GM19240 (cell line): Measurements from ENCODE around the gene INTS1.
A peak's percentile ranks its signal among the peaks of the same experiment; 100 is the strongest.

Experiments used
- DNase-seq: peaks from one replicate; pipeline ENCODE4 v3.0.0; 2011; ENCODE audit warnings: low spot score; ENCODE audit not compliant: insufficient read length

Gene INTS1, protein sequence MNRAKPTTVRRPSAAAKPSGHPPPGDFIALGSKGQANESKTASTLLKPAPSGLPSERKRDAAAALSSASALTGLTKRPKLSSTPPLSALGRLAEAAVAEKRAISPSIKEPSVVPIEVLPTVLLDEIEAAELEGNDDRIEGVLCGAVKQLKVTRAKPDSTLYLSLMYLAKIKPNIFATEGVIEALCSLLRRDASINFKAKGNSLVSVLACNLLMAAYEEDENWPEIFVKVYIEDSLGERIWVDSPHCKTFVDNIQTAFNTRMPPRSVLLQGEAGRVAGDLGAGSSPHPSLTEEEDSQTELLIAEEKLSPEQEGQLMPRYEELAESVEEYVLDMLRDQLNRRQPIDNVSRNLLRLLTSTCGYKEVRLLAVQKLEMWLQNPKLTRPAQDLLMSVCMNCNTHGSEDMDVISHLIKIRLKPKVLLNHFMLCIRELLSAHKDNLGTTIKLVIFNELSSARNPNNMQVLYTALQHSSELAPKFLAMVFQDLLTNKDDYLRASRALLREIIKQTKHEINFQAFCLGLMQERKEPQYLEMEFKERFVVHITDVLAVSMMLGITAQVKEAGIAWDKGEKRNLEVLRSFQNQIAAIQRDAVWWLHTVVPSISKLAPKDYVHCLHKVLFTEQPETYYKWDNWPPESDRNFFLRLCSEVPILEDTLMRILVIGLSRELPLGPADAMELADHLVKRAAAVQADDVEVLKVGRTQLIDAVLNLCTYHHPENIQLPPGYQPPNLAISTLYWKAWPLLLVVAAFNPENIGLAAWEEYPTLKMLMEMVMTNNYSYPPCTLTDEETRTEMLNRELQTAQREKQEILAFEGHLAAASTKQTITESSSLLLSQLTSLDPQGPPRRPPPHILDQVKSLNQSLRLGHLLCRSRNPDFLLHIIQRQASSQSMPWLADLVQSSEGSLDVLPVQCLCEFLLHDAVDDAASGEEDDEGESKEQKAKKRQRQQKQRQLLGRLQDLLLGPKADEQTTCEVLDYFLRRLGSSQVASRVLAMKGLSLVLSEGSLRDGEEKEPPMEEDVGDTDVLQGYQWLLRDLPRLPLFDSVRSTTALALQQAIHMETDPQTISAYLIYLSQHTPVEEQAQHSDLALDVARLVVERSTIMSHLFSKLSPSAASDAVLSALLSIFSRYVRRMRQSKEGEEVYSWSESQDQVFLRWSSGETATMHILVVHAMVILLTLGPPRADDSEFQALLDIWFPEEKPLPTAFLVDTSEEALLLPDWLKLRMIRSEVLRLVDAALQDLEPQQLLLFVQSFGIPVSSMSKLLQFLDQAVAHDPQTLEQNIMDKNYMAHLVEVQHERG (N-terminal part only)

DNA sequence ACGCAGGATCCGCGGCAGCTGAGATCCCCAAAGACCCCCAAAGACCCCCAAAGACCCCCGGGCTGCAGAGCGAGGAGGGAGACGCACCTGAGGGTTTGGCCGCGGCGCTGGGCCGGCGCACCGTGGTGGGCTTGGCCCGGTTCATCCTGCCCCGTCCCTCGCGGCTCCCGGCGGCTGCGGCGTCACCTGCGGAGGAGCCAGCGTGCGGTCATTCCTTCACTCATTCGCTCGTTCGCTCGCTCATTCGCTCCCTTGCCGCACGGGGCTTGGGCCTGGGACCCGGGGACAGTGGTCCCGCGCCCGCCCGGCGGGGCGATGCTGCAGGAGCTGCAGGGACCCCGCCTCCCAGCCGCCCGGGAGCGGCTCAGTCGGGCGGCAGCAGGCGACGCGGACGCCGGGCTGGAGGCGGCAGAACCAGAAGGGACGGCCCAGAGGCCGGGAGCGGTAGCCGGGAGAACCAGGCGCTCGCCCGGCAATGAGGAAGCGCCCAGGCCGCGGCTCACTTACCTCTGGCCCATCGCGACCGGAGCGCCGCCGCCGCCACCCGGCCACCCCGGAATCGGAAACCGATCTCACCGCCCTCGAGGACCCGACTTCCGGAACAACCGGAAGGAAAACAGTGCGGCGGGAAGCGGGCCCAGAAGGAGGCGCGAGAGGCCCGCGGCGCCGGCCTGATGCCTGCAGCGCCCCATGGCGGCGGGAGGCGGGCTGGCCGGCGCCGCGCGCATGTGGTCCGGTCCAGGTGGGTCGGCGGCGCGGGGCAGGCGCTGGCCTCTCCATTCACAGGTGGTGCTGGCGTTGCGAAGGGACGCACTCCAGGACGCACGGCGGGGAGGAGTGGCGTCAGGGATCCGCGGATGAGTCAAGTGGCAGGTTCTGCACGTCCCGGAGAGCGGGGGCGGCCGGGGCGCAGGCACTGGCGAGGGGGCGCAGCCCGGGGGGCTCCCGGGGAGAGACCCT lies at the start of gene INTS1:
INTS1 (minus strand) TSS at position 574 of the 960 bp plus-strand sequence; CDS start at position 145, 429 bp downstream.
- peak; percentile 99 for DNase-seq

DNA sequence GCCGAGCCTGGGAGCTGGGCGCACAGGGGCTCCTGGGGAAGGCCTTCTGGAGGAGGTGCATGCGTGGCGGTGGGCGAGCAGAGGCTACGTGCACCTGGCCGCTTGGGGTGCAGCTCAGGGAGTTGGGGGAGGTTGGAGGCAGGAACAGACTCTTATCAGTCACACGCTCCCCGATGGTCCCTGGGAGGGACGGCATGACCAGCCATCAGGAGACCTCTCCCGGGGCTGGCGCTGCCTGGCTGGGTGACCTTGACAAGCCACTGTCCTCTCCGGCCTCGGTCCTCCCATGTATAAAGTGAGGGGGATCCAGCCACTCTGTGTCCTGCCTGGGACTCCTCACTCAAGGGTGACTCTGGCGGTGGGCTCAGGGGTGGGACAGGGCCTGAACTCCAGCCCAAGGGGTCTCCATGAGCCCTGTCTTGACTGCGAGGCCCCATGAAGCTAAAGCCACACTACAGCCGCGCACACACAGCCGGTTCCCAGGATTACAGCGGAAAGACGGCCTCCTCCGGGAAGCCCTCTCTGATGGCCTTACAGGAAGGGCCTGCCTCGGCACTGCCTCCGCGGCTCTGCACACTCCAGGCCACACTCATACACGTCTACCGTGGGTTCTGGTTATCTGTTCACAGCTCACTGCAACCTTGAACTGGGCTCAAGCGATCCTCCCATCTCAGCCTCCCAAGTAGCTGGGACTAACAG lies 49.5 kb upstream of the INTS1 start:
- no peak for DNase-seq

DNA sequence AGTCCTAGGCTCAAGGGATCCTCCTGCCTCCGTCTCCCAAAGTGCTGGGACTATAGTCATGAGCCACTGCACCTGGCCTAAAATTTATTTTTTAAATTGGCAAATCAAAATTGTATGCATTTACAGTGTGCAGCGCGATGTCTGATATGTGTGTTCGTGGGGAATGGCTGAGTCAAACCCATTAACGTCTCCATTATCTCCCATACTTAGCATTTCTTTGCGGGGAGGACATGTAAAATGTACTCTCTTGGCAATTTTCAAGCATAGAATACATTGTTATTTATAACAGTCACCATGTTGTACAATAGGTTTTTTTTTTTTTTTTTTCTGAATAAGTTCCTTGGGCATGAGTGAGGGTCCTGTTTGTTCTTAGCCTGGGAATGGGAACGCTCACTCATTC lies 48.0 kb upstream of the INTS1 start:
- no peak for DNase-seq

DNA sequence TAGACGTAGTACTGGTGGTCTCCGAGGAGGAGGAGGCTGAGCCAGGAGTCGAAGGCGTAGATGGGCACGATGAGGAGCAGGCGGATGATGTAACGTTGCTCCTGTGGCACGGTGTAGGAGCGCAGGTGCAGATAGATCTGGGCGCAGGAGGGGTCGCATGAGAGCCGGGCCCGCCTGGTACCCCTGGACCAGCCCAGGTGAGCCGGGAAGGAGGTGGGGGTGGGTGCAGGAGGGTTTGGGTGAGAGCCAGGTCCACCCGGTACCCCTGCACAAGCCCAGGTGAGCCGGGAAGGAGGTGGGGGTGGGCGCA lies 46.6 kb upstream of the INTS1 start:
- DNase-seq: no peak

DNA sequence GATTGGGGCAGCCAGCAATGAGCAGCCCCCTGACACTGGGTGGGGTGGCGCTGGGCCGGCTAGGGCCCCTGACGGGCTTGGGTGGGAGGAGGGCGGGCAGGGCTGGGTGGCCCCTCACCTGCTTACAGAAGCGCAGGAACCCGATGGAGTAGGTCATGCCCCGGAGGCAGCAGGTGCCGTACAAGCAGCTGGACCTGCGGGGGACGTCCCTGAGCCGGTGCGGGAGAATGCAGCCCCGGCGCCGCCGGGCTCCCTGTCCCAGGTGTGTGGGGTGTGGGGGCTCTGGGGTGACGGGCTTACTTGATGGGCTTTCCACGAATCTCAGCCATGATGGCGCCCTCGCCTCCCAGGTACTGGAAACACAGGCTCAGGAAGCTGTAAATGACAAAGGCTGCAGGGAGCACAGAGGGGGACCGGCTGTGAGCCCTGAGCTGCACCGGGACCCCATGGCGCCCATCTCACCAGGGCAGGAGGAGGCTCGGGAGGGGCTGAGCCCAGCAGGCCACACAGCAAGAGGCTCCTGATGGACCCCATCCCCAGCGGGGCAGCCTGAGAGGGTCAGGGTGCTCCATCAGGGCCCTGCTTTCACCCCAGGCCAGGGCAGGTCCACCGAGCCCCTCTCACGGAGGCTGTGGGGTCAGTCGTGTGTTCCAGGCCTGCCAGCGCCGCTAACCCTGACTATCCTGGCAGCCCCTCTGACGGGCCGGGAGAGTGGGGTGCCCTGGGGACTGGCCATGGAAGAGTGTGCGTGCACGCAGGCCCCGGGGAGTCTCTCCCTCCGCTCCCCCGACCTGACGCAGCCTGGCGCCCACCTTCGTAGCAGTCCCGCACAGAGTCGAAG lies 46.0 kb upstream of the INTS1 start:
- no peak for DNase-seq

DNA sequence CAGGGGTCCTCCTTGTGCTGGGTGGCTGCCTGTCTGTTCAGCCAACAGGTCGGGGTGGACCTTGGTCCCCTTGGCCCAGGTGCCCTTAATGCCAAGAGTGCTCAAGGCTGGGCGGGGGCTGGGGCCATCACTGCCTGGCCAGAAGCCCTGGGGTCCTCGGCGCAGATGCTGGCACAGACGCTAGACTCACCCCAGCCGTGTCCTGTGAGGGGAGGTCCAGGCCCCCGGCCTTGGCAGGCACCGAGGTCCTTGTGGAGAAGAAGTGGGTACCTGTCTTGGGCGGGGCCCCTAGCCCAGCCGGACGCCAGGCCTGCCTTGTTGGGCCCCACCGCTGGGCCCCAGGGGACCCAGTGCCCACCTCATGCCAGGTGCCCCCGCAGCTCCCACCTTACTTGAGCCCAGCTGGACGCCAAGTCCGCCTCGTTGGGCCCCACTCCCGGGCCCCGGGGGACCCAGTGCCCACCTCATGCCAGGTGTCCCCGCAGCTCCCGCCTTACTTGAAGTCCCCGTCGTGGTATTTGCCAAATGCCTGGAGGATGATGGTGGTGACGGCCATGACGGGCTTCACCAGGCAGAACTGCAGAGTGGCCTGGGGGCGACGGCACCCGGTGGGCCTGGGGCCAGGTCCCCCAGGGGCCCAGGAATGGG lies 45.3 kb upstream of the INTS1 start:
- DNase-seq: no peak

DNA sequence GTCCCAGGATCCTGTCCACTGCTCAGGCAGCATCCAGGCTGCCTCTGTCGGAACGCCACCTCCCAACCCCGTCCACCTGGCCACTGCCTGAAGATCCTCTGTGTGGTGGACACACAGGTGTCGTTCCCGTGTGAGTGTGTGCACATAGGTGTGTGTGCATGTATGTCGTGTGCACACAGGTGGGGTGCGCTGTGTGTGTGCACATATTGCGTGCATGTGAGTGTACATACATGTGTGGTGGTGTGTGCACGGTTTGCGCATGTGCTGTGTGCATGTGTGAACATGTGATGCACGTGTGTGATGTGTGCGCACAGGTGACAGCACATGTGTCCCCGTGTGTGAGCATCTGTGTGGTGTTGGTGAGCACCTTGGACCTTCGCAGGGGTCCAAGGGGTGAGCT lies 44.8 kb upstream of the INTS1 start:
- DNase-seq: no peak

DNA sequence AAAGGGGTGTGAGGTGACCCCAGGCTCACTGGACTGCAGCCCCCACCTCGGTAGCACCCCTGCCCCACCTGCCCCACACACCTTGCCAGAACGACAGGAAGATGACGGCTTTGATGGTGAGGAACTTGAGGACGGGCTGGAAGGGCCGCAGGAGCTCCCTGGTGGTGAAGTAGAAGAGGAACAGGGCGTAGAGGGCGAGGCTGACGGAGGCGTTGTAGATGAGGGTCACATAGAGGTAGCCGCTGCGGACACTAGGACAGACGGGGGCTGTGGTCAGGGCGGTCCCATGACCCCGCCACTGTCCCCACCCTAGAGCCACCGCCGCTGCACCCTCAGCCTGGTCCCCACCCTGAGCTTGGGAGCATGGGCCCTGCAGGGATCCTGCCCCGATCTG lies 44.2 kb upstream of the INTS1 start:
- no peak for DNase-seq

DNA sequence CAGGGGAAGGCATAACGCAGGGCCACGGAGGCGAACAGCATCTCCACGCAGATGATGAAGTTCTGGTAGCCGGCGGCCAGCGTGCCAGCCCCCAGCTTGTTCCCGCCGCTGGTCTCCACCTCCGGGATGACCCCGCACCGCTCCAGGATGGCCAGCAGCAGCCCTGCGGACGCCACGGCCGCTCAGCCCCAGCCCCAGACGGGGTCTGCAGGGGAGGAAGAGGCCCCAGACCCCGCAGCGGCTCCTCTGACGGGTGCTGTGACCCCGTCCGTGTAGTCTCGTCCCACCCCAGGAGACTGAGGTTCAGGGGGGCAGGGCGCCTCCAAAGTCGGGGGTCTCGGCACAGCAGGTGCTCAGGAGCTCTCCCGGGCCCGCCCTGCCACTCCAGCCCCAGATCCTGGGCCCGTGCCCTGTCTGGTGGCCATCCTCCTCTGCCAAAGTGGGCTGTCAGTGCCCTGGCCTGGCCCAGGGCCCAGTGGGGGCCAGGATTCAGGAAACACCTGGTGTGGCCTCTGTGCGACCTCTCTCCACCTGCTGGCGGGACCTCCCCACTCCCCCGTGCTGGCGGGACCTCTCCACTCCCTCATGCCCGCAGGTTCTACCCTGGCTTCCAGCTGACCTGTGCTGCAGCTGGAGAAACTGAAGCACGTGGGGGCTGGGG lies 43.7 kb upstream of the INTS1 start:
- no peak for DNase-seq

DNA sequence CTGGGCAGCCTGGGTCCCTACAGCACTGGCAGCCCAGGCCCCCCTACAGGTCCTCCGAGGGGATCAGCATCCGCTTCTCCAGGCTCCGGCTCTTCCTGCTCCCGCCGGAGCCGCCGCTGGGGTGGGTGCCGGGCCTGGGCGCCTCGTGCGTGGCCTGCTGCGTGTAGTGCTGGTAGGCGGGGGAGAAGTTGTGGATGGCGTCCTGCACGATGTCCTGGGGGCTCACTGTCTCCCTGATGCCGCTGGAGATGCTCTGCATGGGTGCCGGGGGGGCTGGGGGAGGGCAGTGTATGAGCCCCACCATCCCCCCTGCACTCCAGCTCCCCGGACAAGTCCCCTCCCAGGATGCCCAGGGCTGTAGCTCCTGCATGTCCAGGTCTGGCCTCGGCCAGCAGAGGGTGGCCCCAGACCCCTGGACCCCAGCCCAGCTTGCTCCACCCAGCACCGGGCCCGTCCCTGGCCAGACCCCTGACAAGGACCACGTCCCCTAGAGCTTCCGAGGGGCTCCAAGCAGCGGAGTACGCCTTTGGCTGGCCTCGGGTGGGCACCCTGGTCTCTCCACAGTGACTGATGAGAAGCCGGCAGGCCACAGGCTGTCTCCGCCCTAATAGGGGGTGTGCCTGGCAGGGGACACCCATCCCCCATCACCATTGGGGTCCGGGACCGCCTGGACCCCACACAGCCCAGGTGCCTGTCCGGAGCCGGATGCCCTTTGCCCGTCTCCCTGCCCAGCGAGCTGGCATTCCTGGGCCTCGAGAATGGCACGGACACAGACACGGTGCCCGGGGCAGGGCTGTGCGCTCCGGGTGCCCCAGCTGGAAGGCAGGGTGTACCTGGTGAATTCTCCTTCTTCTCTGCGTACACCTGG lies 43.0 kb upstream of the INTS1 start:
- no peak for DNase-seq

DNA sequence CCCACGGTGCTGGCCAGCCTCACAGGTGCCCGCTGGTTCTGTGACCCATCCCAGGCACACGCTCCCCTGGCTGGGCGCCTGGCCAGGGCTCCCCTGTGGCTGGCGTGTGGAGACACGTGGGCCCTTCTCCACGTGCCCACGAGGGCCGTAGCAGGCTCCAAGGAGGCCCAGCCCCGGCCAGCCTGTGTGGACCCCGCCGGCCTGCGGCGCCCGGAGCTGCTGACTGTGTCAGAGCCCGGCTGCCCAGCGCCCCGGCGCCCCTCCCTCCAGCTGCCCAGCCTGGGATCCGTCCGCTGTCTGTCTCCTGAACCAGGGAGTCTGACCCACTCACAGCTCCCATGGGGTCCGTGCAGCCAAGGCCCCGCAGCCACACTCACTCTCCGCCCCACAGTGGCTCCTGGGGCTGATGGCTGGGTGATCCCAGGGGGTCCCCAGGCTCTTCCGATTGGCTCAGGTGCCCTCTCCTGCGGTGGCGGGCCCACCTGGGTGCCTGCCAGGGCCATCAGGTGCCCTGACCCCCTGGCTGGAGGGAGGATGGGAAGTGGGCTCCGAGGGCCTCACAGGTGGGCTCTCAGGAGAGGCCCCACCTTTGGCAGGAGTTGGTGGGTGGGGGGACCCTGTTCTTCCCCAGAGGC lies 42.2 kb upstream of the INTS1 start:
- DNase-seq: no peak

DNA sequence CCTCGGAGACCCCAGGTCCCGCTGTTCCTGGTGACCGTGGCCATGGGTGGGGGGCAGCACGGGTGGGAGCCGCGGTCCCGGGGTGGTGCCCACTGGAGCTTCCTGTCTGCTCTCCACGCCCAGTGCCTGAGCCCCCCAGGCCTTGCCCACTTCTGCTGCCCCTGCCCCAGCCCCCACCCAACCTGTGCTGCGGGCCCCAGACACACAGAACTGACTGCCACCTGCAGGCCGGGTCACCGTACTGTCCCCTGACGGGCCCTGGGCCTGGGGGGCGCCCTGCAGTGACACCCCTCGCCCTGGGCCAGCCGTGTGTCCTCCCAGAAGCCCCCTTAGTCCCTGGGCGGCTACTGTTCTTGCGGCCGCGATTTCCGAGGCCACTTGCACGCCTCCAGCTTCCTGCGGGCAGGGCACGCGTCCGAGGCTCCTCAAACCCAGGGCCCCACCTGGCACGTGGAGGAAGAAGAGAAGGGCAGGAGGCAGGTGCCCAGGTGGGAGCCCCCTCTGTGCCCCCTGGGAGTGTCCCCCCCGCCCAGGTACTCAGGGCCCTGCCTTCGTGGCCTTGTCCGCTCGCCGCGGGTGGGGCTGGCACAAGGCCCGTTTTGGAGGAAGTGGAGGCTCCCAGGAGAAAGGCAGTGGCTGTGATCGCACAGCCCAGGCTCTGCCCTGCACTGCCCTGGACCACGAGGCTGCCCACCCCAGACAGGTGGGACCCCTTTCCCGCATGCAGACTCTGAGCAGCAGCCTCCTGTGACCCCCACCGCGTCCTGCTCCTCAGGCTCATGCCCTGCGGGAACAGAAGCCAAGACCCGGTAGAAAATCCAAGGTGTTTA lies 41.4 kb upstream of the INTS1 start:
- no peak for DNase-seq

DNA sequence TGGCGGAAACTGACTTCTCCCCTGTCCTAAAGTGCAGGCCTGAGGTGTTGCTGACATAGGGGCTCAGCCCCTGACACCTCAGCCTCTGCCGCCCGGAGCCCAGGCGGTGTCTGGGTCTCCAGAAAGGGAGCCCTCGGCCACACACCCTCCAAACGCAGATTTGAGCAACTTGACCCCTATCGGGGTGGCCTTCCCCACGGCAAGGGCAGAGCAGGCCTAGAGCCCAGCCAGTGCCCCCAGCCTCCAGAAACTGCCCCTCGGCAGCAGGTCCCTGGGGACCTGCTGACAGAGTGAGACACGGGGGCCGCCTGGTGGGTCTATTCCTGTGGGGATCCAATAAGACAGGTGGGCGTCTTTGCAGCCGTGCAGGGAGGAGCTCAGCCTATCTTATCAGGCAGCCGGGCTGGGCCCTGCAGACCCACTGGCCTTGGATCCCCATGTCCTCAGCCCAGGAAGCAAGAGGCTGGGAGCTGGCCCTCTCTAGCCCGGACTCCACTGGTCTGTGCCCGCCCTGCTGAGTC lies 40.8 kb upstream of the INTS1 start:
- no peak for DNase-seq

DNA sequence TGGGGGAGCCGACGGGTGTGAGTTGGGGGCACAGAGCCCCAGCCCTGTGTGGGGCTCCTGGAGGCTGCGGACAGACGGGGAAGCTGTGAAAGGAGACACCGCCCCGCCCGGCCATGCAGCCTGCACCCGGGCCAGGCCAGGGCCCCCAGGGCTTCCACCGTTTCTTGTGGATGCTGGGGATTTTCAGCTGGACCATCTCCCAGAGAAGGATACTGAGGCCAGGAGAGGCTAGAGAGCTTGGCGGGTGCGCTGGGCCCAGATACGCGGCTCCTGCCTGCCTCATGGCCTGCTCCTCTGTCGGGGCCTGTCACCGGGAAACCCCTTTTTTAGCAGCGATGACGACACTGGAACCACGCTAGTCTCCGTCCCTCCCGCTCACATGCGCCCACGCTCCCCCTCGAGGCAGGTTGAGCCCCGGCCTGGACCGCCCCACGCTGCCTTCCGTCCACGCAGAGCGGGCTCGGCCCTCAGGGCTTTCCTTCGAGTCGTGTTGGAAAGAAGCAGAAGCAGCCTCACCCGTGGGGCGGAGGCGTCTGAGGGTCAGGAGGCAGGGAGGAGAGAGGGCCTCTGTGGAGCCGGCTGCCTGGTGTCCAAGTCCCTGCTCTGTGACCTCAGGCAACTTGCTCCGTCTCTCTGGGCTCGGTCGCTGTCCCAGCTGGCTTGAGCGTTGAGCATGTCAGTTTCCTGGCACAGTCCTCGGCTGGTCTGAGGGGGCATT lies 40.1 kb upstream of the INTS1 start:
- DNase-seq: no peak

DNA sequence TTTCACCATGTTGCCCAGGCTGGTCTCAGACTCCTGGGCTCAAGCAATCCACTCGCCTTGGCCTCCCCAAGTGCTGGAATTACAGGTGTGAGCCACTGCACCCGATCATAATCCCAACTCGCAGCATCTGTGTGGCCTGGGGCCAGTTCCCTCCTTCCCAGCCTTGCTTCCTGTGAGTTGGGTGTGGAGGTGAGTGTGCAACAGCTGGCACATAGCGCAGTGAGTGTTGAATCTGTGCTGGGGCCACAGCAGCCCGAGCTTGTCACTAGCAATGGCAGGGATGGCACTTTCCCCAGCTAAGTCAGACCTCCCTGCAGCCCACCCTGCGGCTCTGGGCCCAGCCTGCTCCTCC lies 39.6 kb upstream of the INTS1 start:
- no peak for DNase-seq
